T-helper 2 cell (primary cell): ENCODE data around the gene CANX.
"Not testable (repeated sequence)": the region's sequence is repeated elsewhere in the genome, so short reads cannot be mapped to it uniquely, and the experiment has no call there.

Experiments
- DNase-seq, 5 experiments: peaks; one replicate each; pipeline versions ENCODE4 v3.0.0 to v3.0.0-alpha.2; 2012 to 2022
- total RNA-seq, 2 donors: gene quantifications; one replicate each; lab custom pipeline; 2026; lab: John Stamatoyannopoulos, UW

CANX gene
- 293 to 428 reads per million in 2 donors for total RNA-seq

GRCh38 chr5:179698935-179699615 lies at the start of gene CANX:
Gene CANX (plus strand): TSS chr5:179698967. CDS start chr5:179705682, 6,715 bp downstream.
- DNase-seq = no peak

- DNase-seq = not testable (repeated sequence)
These were observed 49.5 kb upstream of the CANX start for GRCh38 chr5:179649166-179649703.

GRCh38 chr5:179650245-179650644 lies 48.5 kb upstream of the CANX start:
- not testable (repeated sequence) for DNase-seq

- DNase-seq = not testable (repeated sequence)
These were observed 45.6 kb upstream of the CANX start for GRCh38 chr5:179653135-179653534.

GRCh38 chr5:179657302-179658178 lies 41.2 kb upstream of the CANX start:
- DNase-seq = peak in 1 of 5 experiments; percentile 17

GRCh38 chr5:179658179-179658856 lies 40.4 kb upstream of the CANX start:
- peak in 1 of 5 experiments; percentile 7 for DNase-seq

GRCh38 chr5:179661647-179662046 lies 37.1 kb upstream of the CANX start:
- not testable (repeated sequence) for DNase-seq

GRCh38 chr5:179668391-179668790 lies 30.4 kb upstream of the CANX start:
- peak; percentile 14 to 58 (median 23) for DNase-seq

- peak; percentile 84 to 97 (median 90) for DNase-seq
These were observed 20.3 kb upstream of the CANX start for GRCh38 chr5:179678223-179679013.

GRCh38 chr5:179679014-179679674 lies 19.6 kb upstream of the CANX start:
- DNase-seq = peak; percentile 37 to 78 (median 56)

- no peak for DNase-seq
These were observed 18.6 kb upstream of the CANX start for GRCh38 chr5:179680014-179680779.

- DNase-seq = no peak
These were observed 17.9 kb upstream of the CANX start, which contains the start of gene CBY3 for GRCh38 chr5:179680780-179681401. Gene CBY3 (minus strand): TSS chr5:179681034. CDS start chr5:179680918, 116 bp downstream.

- DNase-seq = not testable (repeated sequence)
These were observed 9.6 kb upstream of the CANX start for GRCh38 chr5:179689212-179689611.

- DNase-seq = no peak
These were observed 4.2 kb upstream of the CANX start for GRCh38 chr5:179694561-179694960.

GRCh38 chr5:179696603-179697002 lies 2.2 kb upstream of the CANX start:
- peak in 1 of 5 experiments; percentile 51 for DNase-seq

GRCh38 chr5:179697108-179697507 lies 1.7 kb upstream of the CANX start:
- no peak for DNase-seq

GRCh38 chr5:179697543-179697942 lies 1.2 kb upstream of the CANX start:
- not testable (repeated sequence) for DNase-seq

GRCh38 chr5:179697993-179698934 lies 503 bp upstream of the CANX start:
- peak; percentile 97 to 100 (median 99) for DNase-seq
